HG02623 (cell line): ENCODE results near the gene RASGEF1C.
A peak's percentile ranks its signal among the peaks of the same experiment; 100 is the strongest.

Experiments
- ATAC-seq: cut with Tn5 transposase; IDR thresholded peaks from one replicate; pipeline ENCODE4 v1.9.1; 2021; ENCODE audit warnings: moderate library complexity; ENCODE audit not compliant: unreplicated experiment

Gene RASGEF1C

DNA sequence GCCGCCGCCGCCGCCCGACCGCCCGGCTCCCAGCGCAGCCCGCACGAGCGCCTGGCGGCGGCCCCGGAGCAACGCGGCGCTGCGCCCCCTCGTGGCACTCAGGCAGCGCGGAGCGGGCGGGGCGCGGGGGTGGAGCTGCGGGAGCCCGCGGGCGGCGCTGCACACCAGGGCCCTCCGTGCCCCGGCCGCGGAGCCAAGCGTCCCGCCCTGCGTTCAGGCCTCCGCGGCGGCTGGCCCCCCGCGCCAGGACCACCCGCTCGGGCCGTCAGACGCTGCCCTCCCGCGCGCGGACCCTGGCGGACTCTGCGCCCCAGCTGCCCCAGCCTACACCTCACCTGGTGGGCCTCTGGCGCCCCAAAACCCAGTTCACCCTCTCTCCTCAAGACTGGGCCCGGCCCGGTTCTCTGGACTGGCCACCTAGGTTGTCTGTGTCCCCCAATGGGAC is at the start of gene RASGEF1C:
Gene RASGEF1C, minus strand, starts transcription at position 75 of the 445 bp plus-strand sequence. CDS start 71,159 bp downstream, outside the sequence.
- ATAC-seq, result peak; percentile 58

DNA sequence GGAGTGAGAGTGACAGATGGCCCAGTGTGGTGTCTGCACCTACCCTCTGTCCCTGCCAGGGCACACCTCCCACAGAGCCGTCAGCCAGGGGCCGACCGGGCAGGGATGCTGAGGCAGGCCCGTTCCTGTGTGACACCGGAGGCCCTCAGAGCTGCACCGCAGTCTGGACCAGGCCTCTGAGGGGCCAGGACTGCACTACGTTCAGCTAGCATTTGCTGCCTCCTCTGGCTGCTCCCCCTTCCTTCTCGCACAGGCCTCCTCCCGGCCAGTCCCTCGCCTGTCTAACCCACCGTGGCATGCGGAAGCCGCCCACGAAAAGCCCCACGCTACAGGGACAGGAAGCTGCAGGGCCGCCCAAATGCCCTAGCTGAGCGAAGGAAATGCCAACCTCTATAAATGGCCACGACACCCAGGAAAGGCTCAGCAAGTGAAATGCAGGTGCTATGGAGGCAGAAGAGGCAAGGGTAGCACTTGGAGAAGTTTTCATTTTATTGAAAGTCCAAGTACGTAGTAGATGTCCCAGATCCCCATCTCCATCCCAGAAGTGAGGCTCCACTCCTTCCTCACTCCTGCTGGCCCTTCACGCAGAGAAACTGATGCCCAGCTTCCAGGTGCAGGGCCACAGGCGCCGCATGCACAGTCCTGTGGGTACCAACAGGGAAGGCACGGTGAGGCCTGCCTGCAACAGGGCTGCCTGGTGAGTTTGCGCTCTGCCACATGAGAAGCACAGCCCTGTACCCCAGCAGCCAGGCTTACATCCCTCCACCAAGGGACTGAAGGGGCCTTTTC is 44.2 kb upstream of the RASGEF1C start:
- ATAC-seq, result no peak

DNA sequence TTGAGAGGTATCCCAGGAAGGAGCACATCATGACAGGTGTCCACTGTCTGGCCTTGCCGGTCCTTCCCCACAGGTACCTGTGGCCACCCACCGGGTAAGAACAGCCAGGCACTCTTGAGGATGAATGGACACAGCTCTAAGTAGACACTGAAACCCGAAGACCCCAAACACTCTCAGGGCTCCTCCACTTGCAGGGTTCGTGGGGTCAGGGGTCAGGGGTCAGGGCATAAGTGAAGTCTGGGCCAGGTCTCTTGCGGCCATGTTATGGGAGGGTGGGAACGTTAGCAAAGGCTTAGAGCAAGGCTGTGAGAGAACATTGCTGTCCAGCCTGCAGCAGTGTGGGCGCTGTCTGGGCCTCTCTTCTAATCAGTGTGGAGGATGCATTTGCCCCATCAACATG is 42.9 kb upstream of the RASGEF1C start:
- no peak for ATAC-seq

DNA sequence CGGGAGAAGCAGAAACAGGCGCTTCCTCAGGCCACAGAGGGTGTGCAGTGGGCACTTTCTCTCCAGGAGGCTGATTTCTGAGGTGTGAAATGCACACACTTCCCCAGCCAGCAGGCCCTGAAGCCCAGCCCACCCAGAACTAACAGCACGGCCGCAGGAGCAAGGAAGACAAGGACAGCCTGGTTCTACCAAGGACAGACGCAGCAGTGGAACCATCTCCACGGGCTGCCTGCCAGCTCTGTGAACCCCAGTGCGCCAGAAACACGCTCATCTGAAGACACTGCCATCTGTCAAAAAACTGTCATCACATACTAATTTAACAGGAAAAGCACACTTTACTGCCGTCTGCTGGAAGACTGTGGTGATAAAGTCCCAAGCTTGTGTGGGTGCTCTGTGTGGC is 42.1 kb upstream of the RASGEF1C start:
- no peak for ATAC-seq

DNA sequence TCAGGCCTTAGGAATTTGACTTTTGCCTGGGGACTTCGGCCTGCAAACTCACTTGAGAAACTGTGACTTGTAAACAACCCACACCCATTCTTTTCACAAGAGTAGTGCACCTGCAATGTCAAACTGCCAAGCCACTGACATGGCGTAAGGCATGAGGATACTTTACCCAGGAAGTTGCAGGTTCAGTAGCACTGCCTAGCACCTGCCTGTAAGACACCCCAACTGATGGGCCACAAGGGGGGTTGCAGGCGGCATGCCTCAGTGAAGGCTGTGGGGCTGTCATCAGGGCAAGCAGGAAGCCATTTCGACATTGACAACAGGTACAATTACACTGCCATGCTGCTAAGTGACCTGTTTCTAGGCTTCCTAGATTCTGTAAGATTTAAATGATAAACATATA is 41.3 kb upstream of the RASGEF1C start:
- ATAC-seq, result no peak

DNA sequence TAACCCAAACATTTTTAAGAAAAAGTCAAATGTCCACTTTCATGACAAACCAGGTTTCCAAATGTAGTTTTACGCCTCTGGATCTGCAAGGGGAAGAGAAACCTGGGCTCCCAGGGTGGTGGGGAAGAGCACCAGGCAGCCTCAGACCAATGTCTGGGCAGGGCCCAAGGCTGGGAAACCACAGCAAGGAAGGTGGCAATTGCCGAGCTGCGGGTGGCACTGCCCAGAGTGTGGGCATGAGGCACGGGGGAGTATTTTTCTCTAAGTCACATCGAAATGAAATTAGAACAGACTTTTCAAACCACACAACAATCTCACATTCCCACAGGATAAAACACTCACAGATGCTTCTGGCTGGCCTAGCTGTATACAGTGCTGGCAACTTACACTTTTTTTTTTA is 32.6 kb upstream of the RASGEF1C start:
- ATAC-seq, result no peak

DNA sequence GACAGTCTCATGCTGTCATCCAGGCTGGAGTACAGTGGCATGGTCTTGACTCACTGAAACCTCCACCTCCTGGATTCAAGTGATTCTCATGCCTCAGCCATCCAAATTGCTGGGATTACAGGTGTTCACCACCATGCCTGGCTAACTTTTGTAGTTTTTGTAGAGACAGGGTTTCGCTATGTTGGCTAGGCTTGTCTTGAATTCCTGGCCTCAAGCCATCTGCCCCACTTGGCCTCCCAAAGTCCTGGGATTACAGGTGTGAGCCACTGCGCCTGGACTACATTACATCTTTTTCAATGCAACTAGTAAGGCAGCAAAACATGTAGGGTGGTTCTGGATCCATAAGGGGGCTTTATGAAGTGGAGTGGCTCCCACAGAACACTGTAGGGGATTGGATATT is 29.6 kb upstream of the RASGEF1C start:
- ATAC-seq, result no peak

DNA sequence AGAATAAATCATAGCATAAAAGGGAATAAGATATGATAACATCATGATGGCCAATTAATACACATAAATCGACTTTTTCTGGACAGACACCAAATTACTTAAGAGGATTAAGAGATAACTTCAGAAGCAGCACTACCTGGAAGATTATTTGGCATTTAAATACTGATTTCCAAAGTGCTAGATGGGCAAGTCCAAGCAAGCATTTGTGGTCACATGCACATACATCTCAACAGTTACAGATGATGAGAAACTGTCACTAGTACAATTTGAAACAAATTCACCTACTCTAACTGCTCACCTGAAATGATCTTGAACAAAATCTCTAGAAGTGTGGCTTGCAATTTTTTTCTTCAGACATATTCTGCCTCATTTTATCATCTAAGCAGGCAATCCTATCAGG is 26.8 kb upstream of the RASGEF1C start:
- ATAC-seq, result no peak

DNA sequence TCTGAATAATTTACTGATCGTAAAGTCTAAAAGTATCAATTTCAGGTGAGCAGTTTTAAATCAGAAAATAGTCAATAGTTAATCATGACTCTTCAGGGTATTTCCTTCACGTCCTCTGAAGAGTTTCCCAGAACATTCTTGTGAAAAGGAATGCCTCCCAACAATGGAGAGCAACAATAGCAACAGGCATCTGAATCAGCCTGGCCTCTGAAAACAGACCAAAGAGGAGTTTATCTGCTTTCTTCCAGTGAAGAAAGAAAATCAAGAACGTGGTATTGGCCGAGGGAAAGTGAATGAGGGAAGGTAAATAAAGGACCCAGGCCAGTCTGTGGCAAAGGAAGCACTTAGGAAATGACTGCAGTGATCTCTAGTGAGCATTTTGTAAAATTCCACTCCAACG is 26.1 kb upstream of the RASGEF1C start:
- no peak for ATAC-seq

DNA sequence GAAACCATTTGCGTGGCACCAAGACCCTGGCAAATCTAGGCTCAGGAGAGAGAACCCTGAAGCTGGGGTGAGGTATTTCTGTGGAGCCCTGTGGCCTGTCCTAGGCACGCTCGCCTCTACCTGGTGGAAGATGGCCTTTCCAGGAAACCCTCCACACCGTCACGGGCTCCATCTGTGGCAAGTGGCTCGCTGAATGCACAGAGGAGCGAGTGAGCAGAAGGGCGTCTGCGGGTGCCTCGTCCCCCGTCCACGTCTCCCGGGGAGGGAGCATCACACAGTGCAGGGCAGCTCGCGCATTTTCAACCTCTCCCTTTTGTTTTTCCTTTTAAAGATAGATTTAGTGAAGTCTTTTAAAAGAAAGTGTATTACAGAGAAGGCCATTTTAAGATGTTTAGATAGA is 25.3 kb upstream of the RASGEF1C start:
- ATAC-seq, result no peak

DNA sequence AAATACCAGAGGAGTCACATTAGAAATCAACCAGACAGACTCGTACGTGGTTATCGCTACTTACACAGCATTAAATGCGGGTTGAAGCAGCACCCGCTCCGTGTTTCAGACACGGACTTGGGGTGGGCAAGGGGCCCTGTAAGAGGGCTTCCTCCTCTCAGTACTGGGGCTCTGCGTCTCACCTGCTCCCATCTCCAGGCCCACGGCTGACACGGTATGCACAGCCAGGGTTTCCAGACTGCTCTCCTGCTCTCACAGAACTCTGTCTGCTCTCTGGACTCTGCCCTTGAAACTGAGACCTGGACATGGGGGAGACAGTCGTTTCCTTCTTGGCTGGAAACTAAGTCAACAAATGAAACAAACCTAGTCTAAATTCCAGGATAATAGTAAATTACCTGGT is 24.7 kb upstream of the RASGEF1C start:
- no peak for ATAC-seq

DNA sequence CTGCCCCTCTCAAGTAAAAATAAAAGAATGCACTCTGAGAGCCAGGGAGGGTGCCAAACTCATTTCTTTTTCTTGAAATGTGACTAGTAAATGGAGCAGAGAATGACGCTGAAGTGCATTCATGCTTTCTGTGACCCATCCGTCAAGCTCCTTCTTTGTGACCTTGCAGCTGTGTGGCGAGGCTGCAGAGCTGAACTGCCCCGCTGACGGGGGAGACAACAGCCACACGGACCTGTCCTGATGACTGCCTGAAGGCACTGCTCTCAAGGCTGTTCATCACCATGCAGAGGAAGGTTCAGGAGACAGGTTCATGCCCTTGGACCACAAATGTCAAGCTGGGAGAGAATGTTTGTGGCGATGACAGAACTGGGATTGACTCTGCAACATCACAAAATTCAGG is 21.0 kb upstream of the RASGEF1C start:
- no peak for ATAC-seq

DNA sequence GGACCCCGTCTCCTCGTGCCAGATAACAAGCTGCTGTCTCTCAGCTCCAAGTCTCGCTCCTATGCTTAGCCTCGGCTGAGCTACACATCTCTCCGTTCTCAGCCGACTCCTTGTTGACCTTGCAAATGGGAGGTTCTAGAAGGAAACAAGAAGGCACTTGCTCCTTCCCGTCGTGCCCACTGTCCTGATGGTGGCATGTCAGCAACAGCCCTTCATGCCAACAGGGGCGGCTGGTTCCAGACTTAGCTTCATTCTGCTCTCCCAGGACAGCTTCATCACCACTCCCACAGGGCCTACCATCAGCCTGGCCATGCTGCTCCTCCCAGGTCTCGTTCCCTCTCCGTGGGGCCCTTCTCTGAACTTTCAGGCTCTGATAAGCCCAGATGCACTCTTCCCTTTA is 13.0 kb upstream of the RASGEF1C start:
- no peak for ATAC-seq

DNA sequence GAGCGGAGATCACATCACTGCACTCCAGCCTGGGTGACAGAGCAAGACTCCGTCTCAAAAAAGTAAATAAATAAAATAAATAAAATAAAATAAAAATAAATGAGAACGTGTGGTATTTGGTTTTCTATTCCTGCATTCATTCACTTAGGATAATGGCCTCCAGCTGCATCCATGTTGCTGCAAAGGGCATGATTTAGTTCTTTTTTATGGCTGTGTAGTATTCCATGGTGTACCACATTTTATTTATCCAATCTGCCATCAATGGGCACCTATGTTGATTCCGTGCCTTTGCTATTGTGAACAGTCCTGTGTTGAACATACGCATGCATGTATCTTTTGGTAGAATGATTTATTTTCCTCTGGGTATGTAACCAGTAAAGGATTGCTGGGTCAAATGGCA is 8.8 kb upstream of the RASGEF1C start:
- no peak for ATAC-seq

DNA sequence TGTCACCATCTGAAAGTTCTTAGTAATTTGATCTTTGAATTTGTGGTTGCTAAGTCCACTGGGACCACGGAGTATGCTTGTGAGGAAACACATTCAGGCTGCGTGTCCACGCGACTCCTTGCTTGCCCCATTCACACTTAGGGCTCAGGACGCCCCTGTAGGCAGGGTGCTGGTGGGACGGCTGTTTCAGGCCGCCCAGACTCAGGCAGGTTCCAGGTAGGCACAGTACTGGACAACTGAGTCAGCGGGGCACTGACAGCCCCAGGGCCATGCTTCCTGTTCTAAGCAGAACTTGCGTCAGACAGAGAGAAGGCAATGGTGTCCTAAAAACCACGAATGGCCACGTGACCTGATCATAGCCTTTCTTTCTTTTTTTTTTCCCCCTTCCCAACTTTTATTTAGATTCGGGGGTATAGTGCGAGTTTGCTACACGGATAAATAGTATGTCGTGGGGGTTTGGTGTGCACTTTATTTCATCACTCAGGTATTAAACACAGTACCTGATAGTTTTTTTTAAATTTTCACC is 7.7 kb upstream of the RASGEF1C start:
- ATAC-seq, result no peak

DNA sequence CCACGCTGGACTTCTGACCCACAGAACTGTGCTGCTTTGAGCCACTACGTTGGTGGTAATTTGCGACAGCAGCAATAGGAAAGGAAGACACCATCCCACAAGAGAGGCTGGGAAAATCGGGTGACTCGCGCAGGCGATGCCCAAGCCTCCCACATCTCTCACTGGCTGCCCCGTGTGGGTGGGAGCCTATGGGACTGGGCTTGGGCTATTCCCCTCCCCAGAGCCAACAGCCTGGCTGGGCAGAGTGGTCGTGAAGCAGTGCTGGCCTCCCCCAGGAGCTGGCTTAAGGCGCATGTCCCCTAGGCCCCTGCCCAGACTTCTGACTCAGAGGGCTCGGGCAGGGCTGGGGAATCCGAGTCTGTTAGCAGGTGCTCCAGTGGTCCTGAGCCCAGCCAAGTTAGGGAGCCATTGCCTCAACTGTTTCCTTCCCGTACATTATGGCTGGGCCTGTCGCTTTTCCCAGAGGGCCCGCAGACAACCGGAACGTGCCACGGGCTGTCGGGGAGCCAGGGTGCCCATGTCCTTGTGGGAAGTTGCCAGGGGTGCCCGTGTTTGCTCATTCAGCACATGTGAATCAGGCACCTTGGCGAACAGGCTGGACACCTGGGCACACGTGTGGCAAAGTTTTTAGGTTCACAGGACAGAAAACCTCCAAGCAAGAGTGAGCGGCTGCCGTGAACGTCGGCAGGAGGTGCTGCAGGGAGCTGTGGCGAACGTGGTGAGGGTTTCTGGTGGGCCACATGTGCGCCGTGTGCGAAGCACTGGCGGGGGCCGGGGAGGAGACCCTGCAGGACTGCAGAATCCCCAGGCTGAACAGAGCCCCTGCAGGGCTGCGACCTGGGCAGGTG is 7.0 kb upstream of the RASGEF1C start:
- ATAC-seq, result no peak

DNA sequence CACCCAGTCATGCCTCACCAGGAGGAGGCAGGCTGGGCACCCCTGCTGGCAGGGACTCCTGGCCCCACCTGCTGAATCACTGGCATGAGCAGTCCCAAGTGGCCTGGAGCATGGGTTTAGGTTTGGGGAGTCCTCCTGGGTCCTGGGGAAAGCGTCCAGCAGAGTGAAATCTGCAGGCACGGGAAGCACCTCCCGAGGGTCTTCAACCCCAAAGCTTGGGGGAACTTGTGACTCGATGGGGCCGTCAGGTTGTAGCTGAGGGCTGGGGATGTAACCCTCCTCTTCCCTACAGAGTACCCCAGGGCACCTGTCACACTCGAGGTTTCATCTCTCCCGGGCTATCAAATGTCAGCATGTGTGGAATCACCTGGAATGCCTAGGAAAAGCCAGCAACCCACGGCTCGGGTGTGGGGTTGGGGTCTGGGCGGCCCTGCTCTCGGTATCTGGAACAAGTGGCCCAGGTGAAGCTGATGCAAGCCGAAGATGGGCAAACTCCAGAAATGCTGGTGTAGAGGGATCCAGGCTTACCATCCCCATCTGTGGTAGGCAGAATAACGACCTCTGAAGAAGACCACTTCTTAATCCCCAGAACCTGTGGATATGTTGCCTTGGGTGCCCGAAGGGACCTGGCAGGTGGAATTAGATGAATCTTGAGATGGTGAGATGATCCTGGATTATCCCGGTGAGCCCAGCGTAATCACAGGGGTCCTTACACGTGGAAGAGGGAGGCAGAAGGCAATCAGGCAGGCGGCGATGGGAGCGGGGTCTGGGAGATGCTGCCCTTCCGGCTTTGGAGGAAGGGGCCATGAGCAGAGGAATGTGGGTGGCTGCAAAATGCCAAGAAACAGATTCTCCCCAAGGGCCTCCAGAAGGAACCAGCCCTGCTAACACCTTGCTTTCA is 6.1 kb upstream of the RASGEF1C start:
- ATAC-seq, result no peak

DNA sequence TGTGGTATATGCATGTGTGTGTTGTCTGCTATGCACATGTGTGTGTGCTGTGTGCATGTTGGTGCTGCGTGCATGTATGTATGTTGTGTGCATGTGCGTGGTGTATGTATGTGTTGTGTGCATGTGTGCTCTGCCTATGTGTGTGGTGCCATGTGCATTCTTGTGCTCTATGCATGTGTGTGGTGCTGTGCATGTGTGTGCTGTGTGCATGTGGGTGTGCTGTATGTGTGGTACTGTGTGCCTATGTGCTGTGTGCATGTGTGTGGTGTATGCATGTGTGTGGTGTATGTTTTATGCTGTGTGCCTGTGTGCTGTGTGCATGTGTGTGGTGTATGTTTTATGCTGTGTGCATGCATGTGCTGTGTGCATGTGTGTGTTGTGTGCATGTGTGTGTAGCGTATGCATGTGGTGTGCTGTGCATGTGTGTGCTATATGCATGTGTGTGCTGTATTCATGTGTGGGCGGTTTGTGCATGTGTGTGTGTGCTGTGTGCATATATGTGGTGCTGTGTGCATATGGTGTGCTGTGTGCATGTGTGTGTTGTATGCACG is 4.7 kb upstream of the RASGEF1C start:
- ATAC-seq, result no peak

DNA sequence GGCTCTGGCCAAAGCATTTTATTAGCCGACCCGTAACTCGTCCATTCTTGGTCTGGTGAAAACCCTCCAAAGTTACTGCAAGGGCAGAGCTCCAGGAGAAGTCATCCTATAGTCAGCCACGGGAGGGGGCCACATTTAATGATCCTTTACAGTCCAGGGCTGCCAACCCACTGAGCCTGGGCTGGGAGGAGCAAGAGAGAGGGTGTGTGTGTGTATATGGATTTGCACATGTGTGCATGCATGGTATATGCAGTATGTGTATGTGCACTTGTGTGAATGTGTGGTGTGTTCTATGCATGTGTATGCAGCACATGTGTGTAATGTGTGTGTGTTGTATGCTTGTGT is 4.2 kb upstream of the RASGEF1C start:
- no peak for ATAC-seq

DNA sequence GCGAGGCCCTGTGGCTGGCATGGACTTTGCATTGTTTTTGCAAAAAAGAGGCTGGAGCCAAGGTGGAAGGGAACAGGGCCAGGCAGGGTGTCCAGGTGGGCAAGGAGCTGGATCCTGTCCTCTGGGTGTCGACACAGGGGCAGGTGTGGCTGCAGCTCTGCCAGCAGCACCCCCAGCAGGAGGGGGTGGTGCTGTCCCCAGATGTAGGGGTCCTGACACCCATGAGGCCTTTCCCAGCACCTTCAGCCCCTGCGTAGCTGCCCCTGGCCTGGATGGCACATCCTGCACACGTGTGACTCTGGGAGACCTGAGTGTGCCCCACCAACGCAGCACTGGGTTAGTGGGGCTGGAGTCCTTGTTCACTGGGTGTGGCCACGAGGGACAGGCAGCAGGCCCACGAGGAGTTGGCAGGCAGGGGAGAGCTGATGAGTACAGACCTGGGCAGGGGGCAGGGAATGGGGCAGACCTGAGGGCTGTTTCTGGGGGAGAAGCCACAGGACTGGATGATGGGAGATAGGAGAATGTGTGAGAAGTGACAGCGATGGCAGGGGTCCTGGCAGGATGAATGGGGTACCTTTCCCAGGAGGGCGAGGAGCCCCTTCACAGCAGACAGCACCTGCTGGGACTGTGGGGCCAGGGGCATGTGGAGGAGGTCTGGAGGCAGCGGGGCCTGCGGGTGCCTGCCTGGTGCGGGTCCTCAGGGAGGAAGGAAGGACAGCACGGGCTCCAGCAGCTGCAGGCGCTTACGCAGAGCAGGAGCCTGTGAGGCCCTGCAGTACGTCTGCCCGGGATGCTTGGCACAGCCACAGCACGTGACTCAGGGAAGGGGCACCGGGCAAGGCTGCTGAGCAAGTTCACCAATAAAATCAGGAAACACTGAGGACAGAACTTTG is 3.6 kb upstream of the RASGEF1C start:
- no peak for ATAC-seq
